KMS-11 (cell line): ENCODE measurements around the gene E2F6.
"Not testable (repeated sequence)": the region's sequence is repeated elsewhere in the genome, so short reads cannot be mapped to it uniquely, and the experiment has no call there.

Experiments
- H2AFZ ChIP-seq: fragments of 200-600 bp; sonication (generic); 2 replicates; pipeline ENCODE4 v1.6.1; 2016; ENCODE audit warnings: antibody characterized with exemption, mixed run types, low read depth
- H3K27ac ChIP-seq: fragments of 200-600 bp; sonication (generic); 2 replicates; pipeline ENCODE4 v1.6.1; 2016; ENCODE audit warnings: mild to moderate bottlenecking, mixed run types
- H3K27me3 ChIP-seq: fragments of 200-600 bp; sonication (generic); 2 replicates; pipeline ENCODE4 v1.6.1; 2017; ENCODE audit warnings: mild to moderate bottlenecking, low read depth, mixed run types, moderate library complexity; ENCODE audit not compliant: insufficient read depth
- H3K36me3 ChIP-seq: fragments of 200-600 bp; sonication (generic); 2 replicates; pipeline ENCODE4 v1.6.1; 2017; ENCODE audit warnings: mild to moderate bottlenecking, mixed run types; ENCODE audit not compliant: insufficient read depth
- H3K4me1 ChIP-seq: fragments of 200-600 bp; sonication (generic); 2 replicates; pipeline ENCODE4 v1.6.1; 2016; ENCODE audit warnings: mild to moderate bottlenecking, low read depth, mixed run types; ENCODE audit not compliant: poor library complexity, severe bottlenecking
- H3K4me2 ChIP-seq: fragments of 200-600 bp; sonication (generic); 2 replicates; pipeline ENCODE4 v1.7.0; 2016; ENCODE audit warnings: mild to moderate bottlenecking, mixed run types
- H3K4me3 ChIP-seq: fragments of 200-600 bp; sonication (generic); IDR thresholded peaks from 2 replicates; pipeline ENCODE4 v1.6.1; 2017; ENCODE audit warnings: low read depth, low read length, mixed read lengths; ENCODE audit not compliant: insufficient read depth
- H3K79me2 ChIP-seq: fragments of 200-600 bp; sonication (generic); 2 replicates; pipeline ENCODE4 v1.6.1; 2016; ENCODE audit warnings: low read depth, mixed run types; ENCODE audit not compliant: insufficient read depth
- H3K9ac ChIP-seq: fragments of 200-600 bp; sonication (generic); 2 replicates; pipeline ENCODE4 v1.6.1; 2016; ENCODE audit warnings: mild to moderate bottlenecking, mixed run types
- H4K20me1 ChIP-seq: fragments of 200-600 bp; sonication (generic); 2 replicates; pipeline ENCODE4 v1.6.1; 2016; ENCODE audit warnings: mild to moderate bottlenecking, mixed run types; ENCODE audit not compliant: insufficient read depth
- CTCF ChIP-seq: fragments of 200-600 bp; sonication (generic); conservative IDR thresholded peaks from 2 replicates; pipeline ENCODE4 v1.6.1; 2017; ENCODE audit warnings: low read depth, mild to moderate bottlenecking, antibody characterized with exemption, low read length, moderate library complexity, mixed read lengths

The E2F6 gene

GRCh38 chr2:11407413-11407812 lies 58.5 kb downstream of the E2F6 start:
- Histone ChIP-seq H3K9ac (no peak overlapping the region), H3K27me3 (no peaks in the 10 kb centered on the region), H4K20me1 (no peaks in the 10 kb centered on the region), H3K36me3 (no peaks in the 10 kb centered on the region), H3K4me3 (no peak overlapping the region), H3K79me2 (no peaks in the 10 kb centered on the region), H2AFZ (no peak overlapping the region), H3K4me1 (no peaks in the 10 kb centered on the region), H3K4me2 (no peak overlapping the region), H3K27ac (no peak overlapping the region)
- no peak for TF ChIP-seq CTCF

- Histone ChIP-seq H3K79me2 (no peaks in the 10 kb centered on the region), H2AFZ (no peak overlapping the region), H3K4me1 (no peaks in the 10 kb centered on the region), H3K4me2 (no peak overlapping the region), H3K27me3 (no peaks in the 10 kb centered on the region), H4K20me1 (no peaks in the 10 kb centered on the region), H3K36me3 (no peaks in the 10 kb centered on the region), H3K27ac (no peak overlapping the region), H3K4me3 (no peak overlapping the region), H3K9ac (no peak overlapping the region)
- no peak for TF ChIP-seq CTCF
These were observed 59.0 kb downstream of the E2F6 start for GRCh38 chr2:11406958-11407381.

- H3K36me3 ChIP-seq, result no peaks in the 10 kb centered on the region
- no peaks in the 10 kb centered on the region for H3K79me2 ChIP-seq
- no peaks in the 10 kb centered on the region for H4K20me1 ChIP-seq
- no peaks in the 10 kb centered on the region for H3K27me3 ChIP-seq
- H3K27ac ChIP-seq, result no peak overlapping the region
- no peaks in the 10 kb centered on the region for H3K4me1 ChIP-seq
- no peak overlapping the region for H3K9ac ChIP-seq
- no peak overlapping the region for H3K4me2 ChIP-seq
- no peak for TF ChIP-seq CTCF
- no peak overlapping the region for H2AFZ ChIP-seq
- H3K4me3 ChIP-seq, result no peak overlapping the region
These were observed 59.5 kb downstream of the E2F6 start for GRCh38 chr2:11406267-11406957.

- H3K9ac ChIP-seq, result no peak overlapping the region
- H3K4me1 ChIP-seq, result no peaks in the 10 kb centered on the region
- H3K27me3 ChIP-seq, result no peaks in the 10 kb centered on the region
- H2AFZ ChIP-seq, result no peak overlapping the region
- H3K79me2 ChIP-seq, result no peaks in the 10 kb centered on the region
- no peaks in the 10 kb centered on the region for H4K20me1 ChIP-seq
- H3K4me3 ChIP-seq, result no peak overlapping the region
- H3K27ac ChIP-seq, result no peak overlapping the region
- H3K4me2 ChIP-seq, result no peak overlapping the region
- no peak for TF ChIP-seq CTCF
- H3K36me3 ChIP-seq, result no peaks in the 10 kb centered on the region
These were observed 60.2 kb downstream of the E2F6 start for GRCh38 chr2:11405599-11406266.

GRCh38 chr2:11405074-11405406 lies 60.9 kb downstream of the E2F6 start:
- not testable (repeated sequence) for H3K9ac ChIP-seq, H3K79me2 ChIP-seq, H3K4me1 ChIP-seq, H3K27ac ChIP-seq, H3K4me3 ChIP-seq, H4K20me1 ChIP-seq, H3K4me2 ChIP-seq, H3K36me3 ChIP-seq, H2AFZ ChIP-seq, H3K27me3 ChIP-seq
